HepG2 (cell line): ENCODE data around the gene C16orf89. TPM values are rescaled to one million over a fixed set of nuclear protein-coding genes. Genes with fewer than 3 reads are reported as not detected.

Experiments used
- ATAC-seq: fragments of 200-7000 bp; cut with Tn5 transposase; 3 replicates; pipeline ENCODE4 v1.9.1; 2020; ENCODE audit warnings: mild to moderate bottlenecking, moderate library complexity
- BruUV-seq: library from RNA; stranded (reverse); fragments of 400-500 nt; replicated peaks from 2 replicates; lab custom pipeline; 2021; lab: Mats Ljungman, UMichigan
- CTCF ChIA-PET: fragments of 300-600 bp; formaldehyde crosslinking; extraction: SDS; loops from one replicate; lab custom pipeline; 2021; ENCODE audit warnings: low total read pairs, inconsistent platforms, low intra/inter-chr PET ratio; lab: Yijun Ruan, JAX
- POLR2A ChIA-PET: fragments of 350-600 bp; sonication (Branson Sonifier 250); formaldehyde crosslinking; loops from one replicate; lab custom pipeline; 2020; ENCODE audit warnings: antibody characterized with exemption, inconsistent platforms; lab: Yijun Ruan, JAX
- DNase-seq: peaks from one replicate; pipeline ENCODE4 v3.0.0-alpha.2; 2015; ENCODE audit warnings: low spot score
- FAIRE-seq: peaks from 3 replicates; lab custom pipeline; 2011; peaks lifted over from hg19 to GRCh38; lab: Jason Lieb, UNC
- H2AFZ ChIP-seq: one replicate; pipeline ENCODE4 v1.6.1; 2011; ENCODE audit warnings: low read length, inconsistent platforms
- H3K27ac ChIP-seq: fragments of 300-600 bp; 3 replicates; pipeline ENCODE4 v1.8.0; 2011; ENCODE audit warnings: mixed run types, mild to moderate bottlenecking, mixed read lengths, low read length, inconsistent platforms; ENCODE audit not compliant: insufficient read depth; ENCODE audit errors: extremely low read length
- H3K27me3 ChIP-seq, 2 experiments: fragments of 200-600 bp in 1 of 2; 2 replicates in 1 of 2; 3 replicates in 1 of 2; pipeline versions ENCODE4 v1.6.0 to v1.8.0; 2011; ENCODE audit warnings: low read length in 2 of 2, mild to moderate bottlenecking in 2 of 2, moderate library complexity in 2 of 2, inconsistent platforms in 1 of 2; ENCODE audit not compliant: insufficient read depth in 2 of 2, control insufficient read depth in 1 of 2
- H3K36me3 ChIP-seq, 2 experiments: fragments of 200-600 bp in 1 of 2; replicated peaks in 1 of 2; 2 replicates in 1 of 2; 3 replicates in 1 of 2; pipeline versions ENCODE4 v1.5.1 to v1.8.0; 2011; ENCODE audit warnings: low read length in 2 of 2, inconsistent platforms in 1 of 2; ENCODE audit not compliant: insufficient read depth in 2 of 2, control insufficient read depth in 1 of 2
- H3K4me1 ChIP-seq: 2 replicates; pipeline ENCODE4 v1.5.1; 2012; ENCODE audit warnings: low read length, inconsistent platforms; ENCODE audit not compliant: insufficient read depth
- H3K4me2 ChIP-seq: 2 replicates; pipeline ENCODE4 v1.6.0; 2011; ENCODE audit warnings: low read depth, low read length, inconsistent platforms
- H3K4me3 ChIP-seq, 3 experiments: fragments of 200-600 bp in 1 of 3; sonication (generic), shearing (Covaris generic) in 1 of 3; replicated peaks in 1 of 3; 2 replicates each; pipeline ENCODE4 v1.5.1; 2011 to 2016; ENCODE audit warnings: low read length in 3 of 3, inconsistent platforms in 2 of 3, low read depth in 2 of 3, mild to moderate bottlenecking in 2 of 3, control low read depth in 1 of 3, mixed read lengths in 1 of 3; ENCODE audit not compliant: insufficient read depth in 1 of 3
- H3K79me2 ChIP-seq: one replicate; pipeline ENCODE4 v1.6.1; 2011; ENCODE audit warnings: low read length, inconsistent platforms; ENCODE audit not compliant: insufficient read depth
- H3K9ac ChIP-seq: 2 replicates; pipeline ENCODE4 v1.6.0; 2011; ENCODE audit warnings: mild to moderate bottlenecking, low read depth, low read length, inconsistent platforms; ENCODE audit not compliant: insufficient read depth
- H3K9me3 ChIP-seq: 2 replicates; pipeline ENCODE4 v1.5.1; 2012; ENCODE audit warnings: mild to moderate bottlenecking, low read length
- H4K20me1 ChIP-seq: 2 replicates; pipeline ENCODE4 v1.6.0; 2011; ENCODE audit warnings: inconsistent platforms, mild to moderate bottlenecking, low read length, moderate library complexity; ENCODE audit not compliant: insufficient read depth
- ARID2 ChIP-seq: sonication (generic); formaldehyde crosslinking; IDR thresholded peaks from 2 replicates; pipeline ENCODE4 v1.8.1; 2022; ENCODE audit warnings: mild to moderate bottlenecking, missing genetic modification reagents, borderline replicate concordance
- ERF ChIP-seq: IDR thresholded peaks from 2 replicates; pipeline ENCODE4 v1.6.1; 2018; ENCODE audit warnings: missing biosample characterization, missing genetic modification reagents
- ESRRA ChIP-seq: sonication (generic); formaldehyde crosslinking; IDR thresholded peaks from 2 replicates; pipeline ENCODE4 v1.5.1; 2020; ENCODE audit warnings: mild to moderate bottlenecking, low read depth, missing genetic modification reagents
- HOXA5 ChIP-seq: sonication (generic); formaldehyde crosslinking; IDR thresholded peaks from 2 replicates; pipeline ENCODE4 v1.4.0; 2020; ENCODE audit warnings: missing genetic modification reagents
- JARID2 ChIP-seq: sonication (generic); formaldehyde crosslinking; IDR thresholded peaks from 2 replicates; pipeline ENCODE4 v1.8.1; 2023; ENCODE audit warnings: missing genetic modification reagents, inconsistent platforms; ENCODE audit not compliant: insufficient replicate concordance
- MEF2D ChIP-seq: sonication (generic); formaldehyde crosslinking; IDR thresholded peaks from 2 replicates; pipeline ENCODE4 v1.5.1; 2020; ENCODE audit warnings: mild to moderate bottlenecking, missing genetic modification reagents
- MZF1 ChIP-seq: sonication (generic); formaldehyde crosslinking; IDR thresholded peaks from 2 replicates; pipeline ENCODE4 v1.8.1; 2023; ENCODE audit warnings: mild to moderate bottlenecking, missing genetic modification reagents, borderline replicate concordance
- NFYB ChIP-seq: sonication (generic); formaldehyde crosslinking; IDR thresholded peaks from 2 replicates; pipeline ENCODE4 v1.4.0; 2020; ENCODE audit warnings: missing genetic modification reagents
- PHF21A ChIP-seq: sonication (generic); formaldehyde crosslinking; IDR thresholded peaks from 2 replicates; pipeline ENCODE4 v1.5.0; 2020; ENCODE audit warnings: mild to moderate bottlenecking, missing genetic modification reagents
- POGZ ChIP-seq: sonication (generic); formaldehyde crosslinking; IDR thresholded peaks from 2 replicates; pipeline ENCODE4 v1.4.0; 2020; ENCODE audit warnings: mild to moderate bottlenecking, missing genetic modification reagents
- RBFOX2 ChIP-seq: fragments of 200-400 bp; formaldehyde crosslinking; IDR thresholded peaks from 2 replicates; pipeline ENCODE4 v1.6.1; 2017; ENCODE audit warnings: low read depth, mild to moderate bottlenecking, low read length
- SIX4 ChIP-seq: sonication (generic); formaldehyde crosslinking; IDR thresholded peaks from 2 replicates; pipeline ENCODE4 v1.4.0; 2020; ENCODE audit warnings: missing genetic modification reagents
- TARDBP ChIP-seq: sonication (generic); formaldehyde crosslinking; IDR thresholded peaks from 2 replicates; pipeline ENCODE4 v1.8.0; 2022; ENCODE audit warnings: mild to moderate bottlenecking, missing genetic modification reagents
- ZBTB1 ChIP-seq: sonication (generic); formaldehyde crosslinking; IDR thresholded peaks from 2 replicates; pipeline ENCODE4 v1.4.0; 2020; ENCODE audit warnings: missing genetic modification reagents, borderline replicate concordance
- ZFP41 ChIP-seq: sonication (generic); formaldehyde crosslinking; IDR thresholded peaks from 2 replicates; pipeline ENCODE4 v1.4.0; 2020; ENCODE audit warnings: mild to moderate bottlenecking, missing genetic modification reagents, borderline replicate concordance
- ZGPAT ChIP-seq: IDR thresholded peaks from 2 replicates; pipeline ENCODE4 v1.6.1; 2016; ENCODE audit warnings: mild to moderate bottlenecking
- ZNF274 ChIP-seq: sonication (generic); formaldehyde crosslinking; IDR thresholded peaks from 2 replicates; pipeline ENCODE4 v1.5.1; 2020; ENCODE audit warnings: mild to moderate bottlenecking, missing genetic modification reagents
- ZNF580 ChIP-seq: IDR thresholded peaks from 2 replicates; pipeline ENCODE4 v1.6.1; 2016; ENCODE audit warnings: low read depth, borderline replicate concordance
- ZSCAN30 ChIP-seq: sonication (generic); formaldehyde crosslinking; IDR thresholded peaks from 2 replicates; pipeline ENCODE4 v1.5.0; 2020; ENCODE audit warnings: mild to moderate bottlenecking, missing genetic modification reagents
- ZSCAN9 ChIP-seq: IDR thresholded peaks from 2 replicates; pipeline ENCODE4 v1.6.1; 2016; ENCODE audit warnings: borderline replicate concordance
- WGBS: methylation state at CpG from one replicate; pipeline ENCODE4 v1.1.6; 2017; ENCODE audit warnings: low lambda C conversion rate; 5-methylcytosine and 5-hydroxymethylcytosine counted together
- in situ Hi-C: cut with HindIII; loops from 2 replicates; pipeline ENCODE4 v1.10.0; 2017; ENCODE audit warnings: low pct_unique_long_range_greater_than_20kb; ENCODE audit not compliant: extremely low pct_ligation_motif_present
- intact Hi-C: fragments of 100-400 bp; cut with micrococcal nuclease; formaldehyde crosslinking; loops from one replicate; pipeline ENCODE4 v1.10.0; 2022; ENCODE audit not compliant: unreplicated experiment
- polyA plus RNA-seq, 8 experiments: library from polyadenylated mRNA; depleted of rRNA in 3 of 8; stranded (reverse) in 7 of 8; unstranded in 1 of 8; fragments of >200 nt; fragmentation: Illumina TruSeq in 4 of 8; extraction: Trizol in 4 of 8; gene quantifications; 2 replicates each; pipeline versions ENCODE4 v1.2.1 to v1.2.3, GENCODE V29; 2011 to 2016; ENCODE audit warnings: low read depth in 4 of 8, missing spikeins in 1 of 8, mixed read lengths in 1 of 8; ENCODE audit not compliant: insufficient read depth in 1 of 8
- total RNA-seq, 5 experiments: library from RNA; depleted of rRNA; stranded (reverse); fragments of >200 nt; fragmentation: Illumina TruSeq; extraction: Trizol; gene quantifications; 2 replicates each; pipeline ENCODE4 v1.2.3, GENCODE V29; 2016; ENCODE audit warnings: low read depth in 1 of 5
- TF ChIP-seq, protein P1 (sequence below): sonication (generic); formaldehyde crosslinking; IDR thresholded peaks from 2 replicates; pipeline ENCODE4 v1.8.0; 2022; ENCODE audit warnings: mild to moderate bottlenecking, missing genetic modification reagents, borderline replicate concordance

C16orf89 gene
- total and polyA plus RNA-seq, 2 of the 13 experiments (the other 11 are each of a cell fraction or from before 2014, with no cell fraction given), result 1.9 to 3.4 TPM

DNA sequence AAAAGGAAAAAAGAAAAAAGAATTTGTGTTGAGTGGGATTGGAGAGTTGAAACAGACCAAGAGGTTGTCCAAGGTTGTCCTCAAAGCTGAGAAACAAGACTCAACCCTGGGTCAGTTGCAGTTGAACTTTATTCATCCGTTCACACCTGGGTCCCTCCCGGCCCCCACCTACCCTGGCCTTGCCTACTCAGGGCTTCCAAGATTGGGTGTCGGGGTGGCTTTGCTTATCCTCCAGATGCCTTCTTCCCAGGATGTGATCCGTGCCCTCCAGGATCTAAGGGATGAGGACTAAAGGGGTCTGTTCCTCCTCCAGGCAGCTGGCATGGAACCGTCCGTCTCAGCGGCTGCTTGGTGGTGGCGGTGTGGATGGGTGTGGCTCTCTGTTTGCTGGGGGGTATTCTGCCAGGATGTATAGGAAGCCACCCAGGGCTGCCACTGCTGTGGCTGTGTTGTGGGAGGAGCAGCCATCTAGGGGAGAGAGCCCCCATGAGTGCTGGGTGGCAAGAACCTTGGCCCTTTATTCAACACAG lies 21.7 kb downstream of the C16orf89 start (continued):
- TF ChIP-seq ZNF274 (CRISPR knock-in tag) (no peak), NFYB (CRISPR knock-in tag) (no peak), ZNF580 (CRISPR knock-in tag) (no peak), RBFOX2 (no peak), ZSCAN9 (no peak), PHF21A (CRISPR knock-in tag) (no peak), TARDBP (CRISPR knock-in tag) (no peak), ZBTB1 (no peak)

GRCh38 chr16:5042574-5043171 lies 23.1 kb downstream of the C16orf89 start:
- no peak overlapping the region for H3K9ac ChIP-seq
- H2AFZ ChIP-seq, result peak overlapping the region; percentile 28
- peaks cover 56% of the 10 kb centered on the region for H3K4me1 ChIP-seq
- H3K79me2 ChIP-seq, result no peaks in the 10 kb centered on the region
- FAIRE-seq, result peak; percentile 83
- H3K9me3 ChIP-seq, result no peaks in the 10 kb centered on the region
- H3K4me3 ChIP-seq, result peak overlapping the region in 1 of 3 experiments; percentile 26; a peak in 1 of 6 replicates
- 11% methylated on average over 14 of the region's 14 CpGs for WGBS
- no peaks in the 10 kb centered on the region for H4K20me1 ChIP-seq
- DNase-seq, result peak; percentile 73
- ATAC-seq, result peak; percentile 79
- POLR2A ChIA-PET, result interaction anchor here (1.0 to 1.7 kb wide), 3 partner anchors 9 to 85 kb away, joined by 3 to 8 read pairs (median 7); partner anchors contain the start of genes ALG1, NAGPA and SEC14L5
- H3K36me3 ChIP-seq, result no peaks in the 10 kb centered on the region
- in situ Hi-C loops, result no loop called here
- H3K4me2 ChIP-seq, result peak overlapping the region; percentile 65
- CTCF ChIA-PET, result interaction anchor here (0.9 to 2.0 kb wide), 3 partner anchors 18 to 86 kb away, joined by 3 to 11 read pairs (median 5); no protein-coding TSS in a partner anchor
- no peak overlapping the region for H3K27ac ChIP-seq
- intact Hi-C loops, result loop anchor here (1.0 kb wide), 2 partner anchors 31 to 84 kb away; partner anchors contain the start of gene SEC14L5
- BruUV-seq, result no TSS peak
- peaks cover 0 to 8% of the 10 kb centered on the region in 2 experiments; a peak in 2 of 5 replicates for H3K27me3 ChIP-seq
- TF ChIP-seq ZFP41 (CRISPR knock-in tag) (no peak), ARID2 (CRISPR knock-in tag) (no peak), JARID2 (CRISPR knock-in tag) (no peak), ESRRA (no peak), ZGPAT (CRISPR knock-in tag) (no peak), ERF (CRISPR knock-in tag) (peak; percentile 63; the same call in 1 of the 2 replicates), MZF1 (CRISPR knock-in tag) (no peak), POGZ (CRISPR knock-in tag) (no peak), ZSCAN30 (CRISPR knock-in tag) (no peak), MEF2D (0 out of 2 replicates have a peak, but pooled peaks have one; percentile 31), SIX4 (CRISPR knock-in tag) (no peak), HOXA5 (CRISPR knock-in tag) (no peak)
- TF ChIP-seq, protein P1, sequence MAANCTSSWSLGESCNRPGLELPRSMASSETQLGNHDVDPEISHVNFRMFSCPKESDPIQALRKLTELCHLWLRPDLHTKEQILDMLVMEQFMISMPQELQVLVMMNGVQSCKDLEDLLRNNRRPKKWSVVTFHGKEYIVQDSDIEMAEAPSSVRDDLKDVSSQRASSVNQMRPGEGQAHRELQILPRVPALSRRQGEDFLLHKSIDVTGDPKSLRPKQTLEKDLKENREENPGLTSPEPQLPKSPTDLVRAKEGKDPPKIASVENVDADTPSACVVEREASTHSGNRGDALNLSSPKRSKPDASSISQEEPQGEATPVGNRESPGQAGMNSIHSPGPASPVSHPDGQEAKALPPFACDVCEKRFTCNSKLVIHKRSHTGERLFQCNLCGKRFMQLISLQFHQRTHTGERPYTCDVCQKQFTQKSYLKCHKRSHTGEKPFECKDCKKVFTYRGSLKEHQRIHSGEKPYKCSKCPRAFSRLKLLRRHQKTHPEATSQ (CRISPR knock-in tag), result no peak
